CD4-positive, alpha-beta memory T cell (primary cell): ENCODE measurements around the gene CTNNB1. TPM values are rescaled to one million over a fixed set of nuclear protein-coding genes. Genes with fewer than 3 reads are reported as not detected.
A peak's percentile ranks its signal among the peaks of the same experiment; 100 is the strongest.

Experiments used
- CTCF ChIA-PET: fragments of 350-600 bp; sonication (Branson Sonifier 250); formaldehyde crosslinking; loops from one replicate; lab custom pipeline; 2021; ENCODE audit warnings: inconsistent platforms; ENCODE audit not compliant: partially characterized antibody; lab: Charles Lee
- POLR2A ChIA-PET: fragments of 350-600 bp; sonication (Branson Sonifier 250); formaldehyde crosslinking; loops from one replicate; lab custom pipeline; 2021; ENCODE audit not compliant: partially characterized antibody; lab: Charles Lee
- DNase-seq, 5 donors: peaks; one replicate each; pipeline versions ENCODE4 v3.0.0 to v3.0.0-alpha.2; 2020 to 2022; ENCODE audit warnings: mixed read lengths in 1 of 5
- H3K27ac ChIP-seq: one replicate; pipeline ENCODE4 v1.7.0; 2013; ENCODE audit warnings: low read depth, low read length
- H3K27me3 ChIP-seq: 2 replicates; pipeline ENCODE4 v1.7.0; 2013; ENCODE audit warnings: mild to moderate bottlenecking, low read length, moderate library complexity; ENCODE audit not compliant: insufficient read depth
- H3K36me3 ChIP-seq: 2 replicates; pipeline ENCODE4 v1.7.0; 2013; ENCODE audit warnings: mild to moderate bottlenecking, low read length, moderate library complexity; ENCODE audit not compliant: insufficient read depth
- H3K4me1 ChIP-seq: 2 replicates; pipeline ENCODE4 v1.7.0; 2013; ENCODE audit warnings: mild to moderate bottlenecking, low read length, moderate library complexity; ENCODE audit not compliant: insufficient read depth
- H3K4me3 ChIP-seq, 2 donors: one replicate each; pipeline ENCODE4 v1.7.0; 2013; ENCODE audit warnings: low read length in 2 of 2, mild to moderate bottlenecking in 1 of 2
- H3K9me3 ChIP-seq, 2 donors: one replicate each; pipeline ENCODE4 v1.7.0; 2013; ENCODE audit warnings: low read length in 2 of 2, control low read depth in 1 of 2; ENCODE audit not compliant: control insufficient read depth in 1 of 2
- H3K27ac Mint-ChIP-seq, 7 donors: one replicate each; pipeline ENCODE4 v1.8.0; 2020 to 2021; ENCODE audit warnings: mixed read lengths in 7 of 7, mild to moderate bottlenecking in 6 of 7, inconsistent platforms in 3 of 7, moderate library complexity in 3 of 7
- H3K27me3 Mint-ChIP-seq, 2 donors: one replicate each; pipeline ENCODE4 v1.8.0; 2020 to 2021; ENCODE audit warnings: mixed read lengths in 2 of 2
- H3K36me3 Mint-ChIP-seq, 2 donors: one replicate each; pipeline ENCODE4 v1.8.0; 2020 to 2021; ENCODE audit warnings: mixed read lengths in 2 of 2, inconsistent platforms in 1 of 2, mild to moderate bottlenecking in 1 of 2
- H3K4me1 Mint-ChIP-seq, 4 donors: one replicate each; pipeline ENCODE4 v1.8.0; 2020 to 2021; ENCODE audit warnings: mixed read lengths in 4 of 4, mild to moderate bottlenecking in 1 of 4
- H3K4me3 Mint-ChIP-seq, 8 donors: one replicate each; pipeline ENCODE4 v1.8.0; 2020 to 2021; ENCODE audit warnings: mixed read lengths in 8 of 8, mild to moderate bottlenecking in 7 of 8, moderate library complexity in 6 of 8, inconsistent platforms in 3 of 8
- H3K9me3 Mint-ChIP-seq, 8 donors: one replicate each; pipeline ENCODE4 v1.8.0; 2020 to 2021; ENCODE audit warnings: mixed read lengths in 8 of 8, mild to moderate bottlenecking in 5 of 8, inconsistent platforms in 3 of 8, moderate library complexity in 1 of 8
- intact Hi-C: fragments of 100-400 bp; cut with micrococcal nuclease; formaldehyde crosslinking; loops from one replicate; pipeline ENCODE4 v1.15.1; 2023
- polyA plus RNA-seq, 2 donors: library from polyadenylated mRNA; unstranded; fragments of 300-500 nt; fragmentation: Illumina TruSeq; gene quantifications; one replicate each; pipeline ENCODE4 v1.2.3, GENCODE V29; 2021
- total RNA-seq, 2 experiments: library from RNA; stranded (reverse); gene quantifications; one replicate each; pipeline ENCODE4 v1.2.3, GENCODE V29; 2021

Gene CTNNB1
- total and polyA plus RNA-seq, 4 experiments from 2014 or later, result 65.8 to 176 (median 121) TPM

GRCh38 chr3:41213588-41213987 lies 14.3 kb downstream of the CTNNB1 start:
- H3K9me3 Mint-ChIP-seq, result peaks cover 0 to 2% (median 0%) of the 10 kb centered on the region in 8 donors

GRCh38 chr3:41216422-41216821 lies 17.1 kb downstream of the CTNNB1 start:
- no peak overlapping the region for H3K4me3 ChIP-seq
- H3K36me3 Mint-ChIP-seq, result peaks cover under 1 to 10% of the 10 kb centered on the region in 2 donors
- intact Hi-C loops, result loop anchor here (2.0 kb wide), 1 partner anchor 16 kb away; no protein-coding TSS in a partner anchor
- peaks cover 97% of the 10 kb centered on the region for H3K4me1 ChIP-seq
- POLR2A ChIA-PET, result interaction anchor here (0.9 to 1.7 kb wide), 2 partner anchors 16 to 17 kb away, joined by 3 to 10 read pairs; partner anchors contain the start of gene CTNNB1
- H3K9me3 ChIP-seq, result no peaks in the 10 kb centered on the region
- H3K9me3 Mint-ChIP-seq, result peaks cover 0 to 2% (median 0%) of the 10 kb centered on the region in 8 donors
- no peaks in the 10 kb centered on the region for H3K27me3 ChIP-seq
- CTCF ChIA-PET, result interaction anchor here (1.0 kb wide), 1 partner anchor 14 kb away, joined by 3 read pairs; no protein-coding TSS in a partner anchor
- H3K4me1 Mint-ChIP-seq, result peaks cover 73 to 97% (median 87%) of the 10 kb centered on the region in 4 donors
- no peak overlapping the region for H3K27ac Mint-ChIP-seq
- no peaks in the 10 kb centered on the region for H3K36me3 ChIP-seq
- DNase-seq, result no peak
- no peak overlapping the region for H3K27ac ChIP-seq
- peak overlapping the region in 2 of 8 donors; percentile 44 to 88 for H3K4me3 Mint-ChIP-seq
- no peaks in the 10 kb centered on the region for H3K27me3 Mint-ChIP-seq

More at GRCh38 chr3:41213588-41213987, 14.3 kb downstream of the CTNNB1 start:
- ChIA-PET POLR2A (interaction anchor here (1.4 to 6.2 kb wide), 2 partner anchors 9 to 14 kb away, joined by 3 to 62 read pairs; partner anchors contain the start of gene CTNNB1), CTCF (interaction anchor here (1.5 to 2.2 kb wide), 2 partner anchors 11 kb away, joined by 4 to 8 read pairs; no protein-coding TSS in a partner anchor)
- H3K27ac ChIP-seq, result no peak overlapping the region
- Mint-ChIP-seq H3K27me3 (no peaks in the 10 kb centered on the region), H3K4me1 (peaks cover 68 to 87% (median 78%) of the 10 kb centered on the region in 4 donors), H3K27ac (no peak overlapping the region), H3K4me3 (peak overlapping the region in 6 of 8 donors; percentile 8 to 73 (median 62)), H3K36me3 (peaks cover 10 to 18% of the 10 kb centered on the region in 2 donors)
- intact Hi-C loops, result no loop called here
- peaks cover 91% of the 10 kb centered on the region for H3K4me1 ChIP-seq
- H3K36me3 ChIP-seq, result no peaks in the 10 kb centered on the region
- H3K4me3 ChIP-seq, result no peak overlapping the region
- DNase-seq, result no peak
- H3K9me3 ChIP-seq, result no peaks in the 10 kb centered on the region
- no peaks in the 10 kb centered on the region for H3K27me3 ChIP-seq

GRCh38 chr3:41216993-41217392 lies 17.7 kb downstream of the CTNNB1 start:
- peaks cover 0 to 4% of the 10 kb centered on the region in 2 donors for H3K36me3 Mint-ChIP-seq
- H3K27me3 Mint-ChIP-seq, result no peaks in the 10 kb centered on the region
- H3K9me3 ChIP-seq, result no peaks in the 10 kb centered on the region
- H3K27ac Mint-ChIP-seq, result peak overlapping the region in 5 of 7 donors; percentile 1 to 65 (median 24)
- H3K9me3 Mint-ChIP-seq, result peaks cover 0 to 2% (median 0%) of the 10 kb centered on the region in 8 donors
- H3K27ac ChIP-seq, result no peak overlapping the region
- intact Hi-C loops, result loop anchor here (2.0 kb wide), 1 partner anchor 16 kb away; no protein-coding TSS in a partner anchor
- POLR2A ChIA-PET, result interaction anchor here (0.9 to 1.7 kb wide), 2 partner anchors 16 to 18 kb away, joined by 3 to 10 read pairs; partner anchors contain the start of gene CTNNB1
- CTCF ChIA-PET, result no interaction called here
- no peak overlapping the region for H3K4me3 ChIP-seq
- peaks cover 73 to 97% (median 87%) of the 10 kb centered on the region in 4 donors for H3K4me1 Mint-ChIP-seq
- peak overlapping the region in 6 of 8 donors; percentile 10 to 88 (median 48) for H3K4me3 Mint-ChIP-seq
- no peaks in the 10 kb centered on the region for H3K36me3 ChIP-seq
- DNase-seq, result no peak
- no peaks in the 10 kb centered on the region for H3K27me3 ChIP-seq
- peaks cover 97% of the 10 kb centered on the region for H3K4me1 ChIP-seq

GRCh38 chr3:41219424-41219823 lies 20.1 kb downstream of the CTNNB1 start:
- Mint-ChIP-seq H3K36me3 (peaks cover 8 to 11% of the 10 kb centered on the region in 2 donors), H3K27ac (peak overlapping the region in 3 of 7 donors; percentile 15 to 38 (median 18)), H3K4me1 (peaks cover 57 to 88% (median 72%) of the 10 kb centered on the region in 4 donors), H3K27me3 (no peaks in the 10 kb centered on the region), H3K4me3 (peak overlapping the region in 3 of 8 donors; percentile 12 to 69 (median 25)), H3K9me3 (peaks cover 0 to 2% (median 0%) of the 10 kb centered on the region in 8 donors)
- Histone ChIP-seq H3K4me3 (no peak overlapping the region), H3K4me1 (peaks cover 81% of the 10 kb centered on the region), H3K27ac (no peak overlapping the region), H3K27me3 (no peaks in the 10 kb centered on the region), H3K9me3 (no peaks in the 10 kb centered on the region), H3K36me3 (peaks cover 7% of the 10 kb centered on the region)
- intact Hi-C loops, result no loop called here
- ChIA-PET CTCF (interaction anchor here (1.2 kb wide), 1 partner anchor 9 kb away, joined by 3 read pairs; no protein-coding TSS in a partner anchor), POLR2A (interaction anchor here (0.6 to 2.8 kb wide), 3 partner anchors 20 to 752 kb away, joined by 3 to 10 read pairs (median 6); partner anchors contain the start of gene CTNNB1)
- DNase-seq, result no peak

GRCh38 chr3:41220906-41221677 lies 21.8 kb downstream of the CTNNB1 start:
- peaks cover 49 to 82% (median 64%) of the 10 kb centered on the region in 4 donors for H3K4me1 Mint-ChIP-seq
- H3K4me1 ChIP-seq, result peaks cover 65% of the 10 kb centered on the region
- H3K4me3 ChIP-seq, result no peak overlapping the region

GRCh38 chr3:41222012-41222411 lies 22.7 kb downstream of the CTNNB1 start:
- no peak overlapping the region for H3K4me3 ChIP-seq
- Mint-ChIP-seq H3K36me3 (peaks cover 25 to 37% of the 10 kb centered on the region in 2 donors), H3K27ac (peak overlapping the region in 6 of 7 donors; percentile 5 to 89 (median 25)), H3K27me3 (no peaks in the 10 kb centered on the region), H3K4me3 (peak overlapping the region in 6 of 8 donors; percentile 5 to 48 (median 26)), H3K9me3 (no peaks in the 10 kb centered on the region), H3K4me1 (peaks cover 47 to 81% (median 65%) of the 10 kb centered on the region in 4 donors)
- H3K9me3 ChIP-seq, result no peaks in the 10 kb centered on the region
- no peaks in the 10 kb centered on the region for H3K27me3 ChIP-seq
- intact Hi-C loops, result no loop called here
- POLR2A ChIA-PET, result interaction anchor here (4.0 kb wide), 1 partner anchor 23 kb away, joined by 19 read pairs; the partner anchor contains the start of gene CTNNB1
- CTCF ChIA-PET, result interaction anchor here (1.3 kb wide), 1 partner anchor 19 kb away, joined by 4 read pairs; no protein-coding TSS in a partner anchor
- no peak overlapping the region for H3K27ac ChIP-seq
- H3K4me1 ChIP-seq, result peaks cover 56% of the 10 kb centered on the region
- no peak for DNase-seq
- peaks cover 32% of the 10 kb centered on the region for H3K36me3 ChIP-seq

More at GRCh38 chr3:41220906-41221677, 21.8 kb downstream of the CTNNB1 start:
- peak overlapping the region in 4 of 8 donors; percentile 5 to 48 (median 20) for H3K4me3 Mint-ChIP-seq
- POLR2A ChIA-PET, result interaction anchor here (0.6 to 2.8 kb wide), 3 partner anchors 20 to 756 kb away, joined by 3 to 10 read pairs (median 5); partner anchors contain the start of gene CTNNB1
- no peaks in the 10 kb centered on the region for H3K9me3 Mint-ChIP-seq
- DNase-seq, result no peak
- Histone ChIP-seq H3K27me3 (no peaks in the 10 kb centered on the region), H3K9me3 (no peaks in the 10 kb centered on the region), H3K36me3 (peaks cover 23% of the 10 kb centered on the region), H3K27ac (no peak overlapping the region)
- no peaks in the 10 kb centered on the region for H3K27me3 Mint-ChIP-seq
- intact Hi-C loops, result no loop called here
- H3K27ac Mint-ChIP-seq, result peak overlapping the region in 3 of 7 donors; percentile 16 to 65 (median 18)
- CTCF ChIA-PET, result no interaction called here
- peaks cover 16 to 28% of the 10 kb centered on the region in 2 donors for H3K36me3 Mint-ChIP-seq
